ENCODE measurements around the gene JCHAIN. TPM values are rescaled to one million over a fixed set of nuclear protein-coding genes. Genes with fewer than 3 reads are reported as not detected.
"Not testable (repeated sequence)": the region's sequence is repeated elsewhere in the genome, so short reads cannot be mapped to it uniquely, and the experiment has no call there.

The JCHAIN gene
- total RNA-seq, 1 donor from 2014 or later: 6.9 TPM

DNA sequence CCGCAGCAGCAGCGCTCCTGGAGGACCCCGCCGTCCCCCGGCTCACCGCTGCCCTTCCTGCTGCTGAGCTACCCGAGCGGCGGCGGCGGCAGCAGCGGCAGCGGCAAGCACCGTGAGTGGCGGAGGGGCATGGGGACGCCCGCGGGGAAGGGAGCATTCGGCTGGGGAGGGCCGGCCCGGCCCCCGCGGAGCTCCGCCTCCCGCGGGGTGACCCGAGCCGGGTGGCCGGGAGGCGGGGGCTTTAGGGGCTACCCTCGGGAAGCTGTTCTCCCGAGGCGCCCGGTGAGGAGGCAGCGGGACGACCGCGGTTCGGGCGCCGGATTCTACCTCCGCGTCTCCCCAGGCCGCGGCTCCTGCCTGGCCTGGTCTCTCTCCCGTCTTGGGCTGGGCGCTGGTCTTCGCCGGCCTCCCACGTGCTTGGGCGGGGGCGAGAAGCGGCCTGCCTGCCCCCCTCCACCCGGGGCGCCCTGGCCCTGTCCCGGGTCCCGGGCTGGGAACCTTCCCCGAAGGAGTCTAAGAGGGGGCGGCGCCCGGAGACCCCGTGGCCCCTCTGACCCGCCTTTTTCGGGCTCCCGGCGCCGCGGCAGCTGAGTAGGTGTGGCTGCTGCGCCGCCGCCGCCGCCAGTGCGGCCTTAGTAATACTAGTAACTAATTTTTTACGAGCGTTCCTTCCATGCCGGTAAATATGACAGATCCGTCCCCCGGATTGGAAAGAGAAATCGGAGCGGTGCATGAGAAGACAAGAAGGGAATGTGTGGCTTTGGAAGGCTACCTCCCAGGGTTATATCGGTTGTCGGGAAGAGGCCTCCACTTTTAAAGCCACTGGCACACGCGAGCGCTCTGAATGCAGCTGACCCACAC, 39.1 kb upstream of the JCHAIN start:
- intact Hi-C loops (cut with micrococcal nuclease): no loop called here
- H3K9me3 ChIP-seq (replicated peaks): no peaks in the 10 kb centered on the region
- H3K4me1 ChIP-seq: peaks cover 32% of the 10 kb centered on the region
- TF ChIP-seq, protein P1, sequence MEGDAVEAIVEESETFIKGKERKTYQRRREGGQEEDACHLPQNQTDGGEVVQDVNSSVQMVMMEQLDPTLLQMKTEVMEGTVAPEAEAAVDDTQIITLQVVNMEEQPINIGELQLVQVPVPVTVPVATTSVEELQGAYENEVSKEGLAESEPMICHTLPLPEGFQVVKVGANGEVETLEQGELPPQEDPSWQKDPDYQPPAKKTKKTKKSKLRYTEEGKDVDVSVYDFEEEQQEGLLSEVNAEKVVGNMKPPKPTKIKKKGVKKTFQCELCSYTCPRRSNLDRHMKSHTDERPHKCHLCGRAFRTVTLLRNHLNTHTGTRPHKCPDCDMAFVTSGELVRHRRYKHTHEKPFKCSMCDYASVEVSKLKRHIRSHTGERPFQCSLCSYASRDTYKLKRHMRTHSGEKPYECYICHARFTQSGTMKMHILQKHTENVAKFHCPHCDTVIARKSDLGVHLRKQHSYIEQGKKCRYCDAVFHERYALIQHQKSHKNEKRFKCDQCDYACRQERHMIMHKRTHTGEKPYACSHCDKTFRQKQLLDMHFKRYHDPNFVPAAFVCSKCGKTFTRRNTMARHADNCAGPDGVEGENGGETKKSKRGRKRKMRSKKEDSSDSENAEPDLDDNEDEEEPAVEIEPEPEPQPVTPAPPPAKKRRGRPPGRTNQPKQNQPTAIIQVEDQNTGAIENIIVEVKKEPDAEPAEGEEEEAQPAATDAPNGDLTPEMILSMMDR (IDR thresholded peaks at IDR 0.05; ENCODE audit: borderline replicate concordance): no peak
- H3K36me3 ChIP-seq: no peaks in the 10 kb centered on the region
- peak; percentile 77 for DNase-seq
- H3K4me3 ChIP-seq: peak overlapping the region; percentile 91
- H3K27me3 ChIP-seq (ENCODE audit: low read depth): no peaks in the 10 kb centered on the region
- peak overlapping the region; percentile 98 for H3K27ac ChIP-seq (replicated peaks)

DNA sequence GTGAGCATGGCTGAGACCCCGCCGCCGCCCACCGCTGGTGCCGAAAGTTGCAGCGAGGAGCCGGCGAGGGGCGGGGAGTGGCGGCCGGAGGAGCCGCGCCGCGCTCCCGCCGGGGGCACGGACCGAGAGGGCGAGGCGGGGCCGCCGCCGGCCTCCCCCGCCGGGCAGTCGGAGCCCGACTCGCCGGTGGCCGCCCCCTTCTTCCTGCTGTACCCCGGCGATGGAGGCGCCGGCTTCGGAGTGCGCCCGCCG, 38.5 kb upstream of the JCHAIN start:
- H3K4me3 ChIP-seq: peak overlapping the region; percentile 91
- intact Hi-C loops (cut with micrococcal nuclease): no loop called here
- no peaks in the 10 kb centered on the region for H3K9me3 ChIP-seq (replicated peaks)
- H3K4me1 ChIP-seq: peaks cover 32% of the 10 kb centered on the region
- no peaks in the 10 kb centered on the region for H3K36me3 ChIP-seq
- TF ChIP-seq, protein P1 (IDR thresholded peaks at IDR 0.05; ENCODE audit: borderline replicate concordance): no peak
- H3K27me3 ChIP-seq (ENCODE audit: low read depth): no peaks in the 10 kb centered on the region
- no peak for DNase-seq
- peak overlapping the region; percentile 98 for H3K27ac ChIP-seq (replicated peaks)

DNA sequence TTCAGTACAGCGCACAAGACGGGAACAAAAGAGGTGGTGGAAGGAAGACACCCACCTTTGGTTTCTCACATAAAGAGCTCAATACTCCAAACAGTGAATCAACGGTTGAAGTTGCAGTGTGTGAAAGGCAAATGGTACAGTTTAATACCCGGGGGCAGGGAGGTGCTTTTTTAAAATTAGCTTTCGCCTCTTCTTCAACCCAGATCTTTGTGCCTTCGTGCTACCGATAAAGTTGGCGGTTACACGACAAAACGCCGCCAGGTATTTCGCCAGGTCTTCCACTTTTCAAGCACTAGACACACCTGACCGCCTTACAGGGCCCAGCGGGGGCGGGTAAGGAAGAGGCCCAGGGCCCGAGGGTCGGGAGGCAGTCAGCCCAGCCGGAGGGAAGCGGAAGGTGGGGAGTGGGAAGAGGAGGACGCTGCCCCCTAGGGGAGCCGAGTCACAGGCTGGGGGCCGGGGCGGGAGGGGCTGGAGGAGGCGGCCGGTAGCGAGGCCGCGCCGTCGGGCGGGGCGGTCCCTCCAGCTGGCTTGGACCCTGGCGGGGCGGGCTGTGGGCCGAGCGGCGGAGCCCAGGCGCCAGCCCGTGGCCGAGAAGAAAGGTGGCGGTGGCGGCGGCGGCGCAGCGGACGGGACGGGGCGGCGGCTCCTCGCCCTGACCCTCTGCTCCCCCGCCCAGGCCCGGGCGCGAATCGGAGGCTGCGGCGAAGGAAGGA, 38.1 kb upstream of the JCHAIN start:
- H3K4me1 ChIP-seq: peaks cover 32% of the 10 kb centered on the region
- no peaks in the 10 kb centered on the region for H3K9me3 ChIP-seq (replicated peaks)
- TF ChIP-seq, protein P1 (IDR thresholded peaks at IDR 0.05; ENCODE audit: borderline replicate concordance): peak; percentile 54
- peak overlapping the region; percentile 98 for H3K27ac ChIP-seq (replicated peaks)
- peak; percentile 86 for DNase-seq
- intact Hi-C loops (cut with micrococcal nuclease): no loop called here
- H3K4me3 ChIP-seq: peak overlapping the region; percentile 91
- no peaks in the 10 kb centered on the region for H3K27me3 ChIP-seq (ENCODE audit: low read depth)
- H3K36me3 ChIP-seq: no peaks in the 10 kb centered on the region

DNA sequence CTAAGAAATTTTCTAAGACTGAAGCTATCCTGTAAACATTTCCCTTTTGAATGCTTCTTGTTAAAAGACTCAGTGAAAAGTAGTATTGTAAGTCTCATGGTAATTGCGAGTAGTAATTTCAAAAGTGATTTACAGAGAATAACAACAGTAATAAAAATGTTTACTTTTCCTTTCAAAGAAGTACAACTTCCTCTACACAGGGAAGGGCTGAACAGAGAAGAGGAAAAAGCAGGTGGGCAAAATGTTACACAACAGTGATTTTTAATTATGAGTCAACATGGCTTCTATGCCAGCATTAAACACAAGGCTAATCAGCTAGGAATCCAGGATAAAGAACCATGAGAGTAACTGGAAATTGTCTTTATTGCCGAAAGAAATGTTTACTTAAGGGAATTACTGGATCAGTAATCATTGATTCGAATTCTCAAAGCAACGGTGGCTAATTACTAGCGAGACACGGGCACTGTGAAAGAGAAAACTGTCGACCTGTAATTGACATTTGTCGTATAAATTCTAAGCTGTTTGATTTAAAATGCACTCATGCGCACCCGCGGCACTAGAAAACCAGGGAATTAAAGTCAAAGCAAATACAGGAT, 37.4 kb upstream of the JCHAIN start:
- DNase-seq: no peak
- Histone ChIP-seq H3K4me1 (peaks cover 32% of the 10 kb centered on the region), H3K27me3 (ENCODE audit: low read depth) (no peaks in the 10 kb centered on the region), H3K9me3 (replicated peaks) (no peaks in the 10 kb centered on the region), H3K4me3 (peak overlapping the region; percentile 91), H3K36me3 (no peaks in the 10 kb centered on the region), H3K27ac (replicated peaks) (peak overlapping the region; percentile 98)
- intact Hi-C loops (cut with micrococcal nuclease): no loop called here
- TF ChIP-seq, protein P1 (IDR thresholded peaks at IDR 0.05; ENCODE audit: borderline replicate concordance): no peak

DNA sequence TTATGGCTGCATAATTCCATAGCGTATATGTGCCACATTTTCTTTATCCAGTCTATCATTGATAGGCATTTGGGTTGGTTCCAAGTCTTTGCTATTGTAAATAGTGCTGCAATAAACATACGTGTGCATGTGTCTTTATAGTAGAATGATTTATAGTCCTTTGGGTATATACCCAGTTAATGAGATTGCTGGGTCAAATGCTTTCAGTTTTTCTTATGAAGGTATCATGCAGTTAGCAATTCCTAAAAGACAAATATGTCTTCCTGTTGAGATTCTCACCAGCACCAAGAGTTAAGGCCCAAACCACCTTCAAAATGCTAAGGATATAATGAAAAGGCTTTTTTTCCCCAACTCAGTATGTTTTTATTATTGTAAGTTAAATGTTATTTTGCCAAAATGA, 36.3 kb upstream of the JCHAIN start:
- intact Hi-C loops (cut with micrococcal nuclease); H3K36me3 ChIP-seq; H3K9me3 ChIP-seq (replicated peaks); H3K4me3 ChIP-seq; DNase-seq; H3K27me3 ChIP-seq (ENCODE audit: low read depth): not testable (repeated sequence)
- peak overlapping the region; percentile 98 for H3K27ac ChIP-seq (replicated peaks)
- peaks cover 32% of the 10 kb centered on the region for H3K4me1 ChIP-seq

All from left ventricle myocardium inferior (tissue), 1 donor.